GM20431 (cell line): ENCODE results near the gene LYPLAL1.
"Not testable (repeated sequence)": the region's sequence is repeated elsewhere in the genome, so short reads cannot be mapped to it uniquely, and the experiment has no call there.

Experiments used
- in situ Hi-C: fragments of 300-500 bp; cut with MseI, MboI; formaldehyde crosslinking; loops from one replicate; pipeline ENCODE4 v1.15.0; 2020; ENCODE audit warnings: low sequenced_read_pairs; ENCODE audit not compliant: unreplicated experiment

The LYPLAL1 gene

DNA sequence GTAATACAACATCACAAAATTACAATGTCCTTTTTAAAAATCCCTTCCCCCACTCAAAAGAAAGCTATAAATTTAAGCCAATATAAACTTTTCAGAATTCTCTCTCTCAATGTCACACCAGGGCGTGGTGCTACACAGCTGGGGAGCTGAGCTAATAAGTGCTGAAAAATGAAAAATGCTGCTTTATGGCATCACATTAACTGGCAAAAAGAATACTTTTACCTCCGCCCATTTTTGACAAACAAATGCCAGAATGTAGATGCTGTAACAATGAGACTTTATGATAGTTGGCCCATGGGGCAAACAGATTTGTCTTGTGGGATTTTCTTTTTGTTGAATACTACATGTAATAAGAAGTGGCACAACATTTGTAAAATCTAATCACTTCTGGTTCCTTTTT is 12.7 kb upstream of the LYPLAL1 start:
- in situ Hi-C loops = no loop called here

GRCh38 chr1:219161371-219161770 is 12.3 kb upstream of the LYPLAL1 start:
- in situ Hi-C loops = no loop called here

- in situ Hi-C loops = no loop called here
Measured at GRCh38 chr1:219163401-219163954, 10.2 kb upstream of the LYPLAL1 start.

DNA sequence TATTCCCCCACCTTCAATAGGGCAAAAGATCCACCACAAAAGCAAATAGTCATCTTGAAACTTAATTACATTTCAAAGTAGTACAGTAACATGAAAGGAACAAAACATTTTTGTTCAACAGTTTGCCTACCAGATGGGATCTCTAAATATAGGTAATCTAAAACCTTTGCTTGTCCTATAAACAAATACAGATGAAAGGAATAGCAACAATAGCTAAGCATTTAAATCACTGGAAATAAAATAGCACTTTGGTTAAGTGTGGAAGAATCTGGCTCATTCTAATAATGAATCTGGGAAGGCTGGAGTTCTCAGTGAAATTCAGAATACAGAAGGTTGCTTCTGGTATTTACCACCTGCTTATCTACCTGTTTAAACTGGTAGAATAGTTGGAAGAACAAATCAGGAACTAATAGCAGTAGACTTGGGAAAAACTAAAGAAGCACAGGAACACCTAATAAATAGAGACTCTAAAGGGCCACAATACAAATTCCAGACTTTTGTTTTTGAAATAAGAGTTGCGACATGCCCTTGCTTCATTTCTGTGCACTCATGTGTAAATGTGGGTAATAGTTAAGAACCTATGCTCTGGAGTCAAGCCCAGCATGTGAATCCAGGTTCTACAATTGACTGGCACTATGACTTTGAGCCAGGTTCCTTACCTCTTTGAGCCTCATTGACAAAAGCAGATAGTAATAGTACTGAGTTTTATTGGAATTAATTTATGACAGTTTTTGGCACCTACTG is 2.3 kb upstream of the LYPLAL1 start:
- in situ Hi-C loops = no loop called here

DNA sequence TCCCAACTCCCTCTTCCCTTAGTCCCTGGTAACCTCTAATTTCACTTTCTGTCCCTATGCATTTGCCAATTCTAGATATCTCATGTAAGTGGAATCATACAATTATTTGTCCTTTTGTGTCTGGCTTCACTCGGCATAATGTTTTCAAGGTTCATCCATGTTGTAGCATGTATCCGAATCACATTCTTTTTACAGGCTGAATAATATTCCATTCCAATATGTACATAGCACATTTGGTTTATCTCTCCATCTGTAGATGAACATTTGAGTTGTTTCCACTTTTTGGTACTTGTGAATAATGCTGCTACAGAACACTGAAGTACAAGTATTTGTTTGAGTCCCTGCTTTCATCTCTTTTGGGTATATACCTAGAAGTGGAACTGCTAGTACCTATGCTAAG is 857 bp upstream of the LYPLAL1 start:
- in situ Hi-C loops = no loop called here

DNA sequence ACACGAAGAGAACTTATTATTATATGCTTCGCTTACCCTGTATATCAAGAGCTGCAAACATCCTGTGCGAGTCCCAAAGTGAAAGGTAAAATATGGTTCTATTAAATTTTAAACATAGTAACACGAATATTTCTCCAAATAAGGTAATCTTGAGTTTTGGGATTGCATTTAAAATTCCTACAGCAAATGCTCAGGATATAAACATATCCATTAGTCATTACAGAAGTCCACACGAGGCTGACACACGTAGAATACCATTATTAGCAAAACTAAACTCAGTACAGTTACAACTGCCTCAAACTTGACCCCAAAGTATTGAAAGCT is 282 bp upstream of the LYPLAL1 start:
- in situ Hi-C loops = no loop called here

DNA sequence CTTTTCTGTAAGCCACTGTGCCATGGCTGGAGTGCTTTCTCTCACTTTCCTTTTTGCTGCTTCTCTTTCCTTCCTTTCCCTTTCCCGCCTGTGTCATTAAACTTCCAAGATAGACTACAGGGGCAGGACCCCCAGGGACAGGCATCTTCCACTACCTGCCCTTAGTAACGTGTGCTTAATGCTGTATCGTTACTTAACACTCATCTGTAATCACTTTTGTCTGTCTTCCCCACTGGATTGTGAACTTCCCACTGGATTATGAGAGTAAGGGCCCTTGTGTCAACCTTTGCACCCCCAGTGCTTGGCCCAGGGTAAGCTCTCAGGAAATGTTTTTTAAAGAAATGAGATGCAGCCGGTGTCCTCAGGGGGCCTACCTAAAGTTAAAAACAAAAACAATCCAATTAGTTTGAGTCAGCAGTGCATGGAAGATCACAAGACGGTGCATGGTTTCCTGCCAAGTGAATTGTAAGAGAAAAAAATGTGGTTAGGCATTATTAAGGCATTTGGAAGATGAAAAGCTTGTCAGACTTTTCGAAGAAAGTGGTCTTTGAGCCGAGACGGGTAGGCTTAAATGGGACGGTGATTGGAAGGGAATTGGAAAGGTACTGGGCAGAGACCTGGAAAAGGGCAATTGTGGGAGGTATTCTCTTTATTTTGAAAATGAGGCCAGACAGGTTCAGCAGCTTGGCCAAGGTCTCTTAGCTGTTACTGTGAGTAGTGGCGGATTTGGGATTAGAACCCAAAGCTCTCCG is 958 bp downstream of the LYPLAL1 start:
- in situ Hi-C loops = no loop called here

- in situ Hi-C loops = no loop called here
Measured at GRCh38 chr1:219175212-219175564, 1.5 kb downstream of the LYPLAL1 start.

GRCh38 chr1:219176168-219176567 is 2.5 kb downstream of the LYPLAL1 start:
- in situ Hi-C loops = no loop called here

DNA sequence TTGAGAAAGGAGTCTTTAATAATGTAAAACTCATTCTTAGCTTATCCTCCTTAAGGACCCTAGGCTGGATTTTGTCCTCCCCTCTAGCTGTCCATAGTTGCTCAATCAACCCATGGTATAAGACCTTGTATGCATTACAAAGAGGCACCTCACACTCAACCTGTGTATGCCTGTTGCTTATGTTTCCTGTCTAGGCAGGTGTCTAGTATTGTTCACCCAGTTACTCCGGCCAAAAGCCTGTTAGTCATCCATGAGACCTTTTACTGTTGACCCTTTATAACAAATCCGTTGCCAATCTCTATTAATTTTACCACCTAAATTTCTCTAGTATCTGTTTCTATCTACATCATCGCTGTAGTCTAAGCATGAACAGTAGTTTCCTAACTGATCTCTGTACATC is 3.7 kb downstream of the LYPLAL1 start:
- in situ Hi-C loops = no loop called here

GRCh38 chr1:219177940-219178339 is 4.3 kb downstream of the LYPLAL1 start:
- in situ Hi-C loops = no loop called here

DNA sequence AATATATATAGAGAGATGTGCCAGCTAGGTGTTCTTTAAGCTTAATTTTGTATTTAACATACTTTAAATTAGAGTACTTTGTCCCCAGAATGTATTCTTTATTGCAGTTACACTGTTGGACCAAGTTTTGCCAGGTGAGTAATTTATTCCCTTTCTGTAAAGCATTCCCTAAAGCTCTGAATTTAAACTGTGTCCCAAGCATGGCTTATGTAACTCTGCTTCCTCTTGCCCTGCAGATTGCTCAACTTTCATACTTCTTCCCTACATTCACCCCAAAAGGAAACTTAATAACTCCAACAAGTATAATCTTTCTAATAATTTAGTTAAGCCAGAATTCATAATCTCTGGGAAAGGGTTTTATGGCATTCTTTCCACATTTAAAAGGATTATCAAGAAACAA is 5.6 kb downstream of the LYPLAL1 start:
- in situ Hi-C loops = no loop called here

DNA sequence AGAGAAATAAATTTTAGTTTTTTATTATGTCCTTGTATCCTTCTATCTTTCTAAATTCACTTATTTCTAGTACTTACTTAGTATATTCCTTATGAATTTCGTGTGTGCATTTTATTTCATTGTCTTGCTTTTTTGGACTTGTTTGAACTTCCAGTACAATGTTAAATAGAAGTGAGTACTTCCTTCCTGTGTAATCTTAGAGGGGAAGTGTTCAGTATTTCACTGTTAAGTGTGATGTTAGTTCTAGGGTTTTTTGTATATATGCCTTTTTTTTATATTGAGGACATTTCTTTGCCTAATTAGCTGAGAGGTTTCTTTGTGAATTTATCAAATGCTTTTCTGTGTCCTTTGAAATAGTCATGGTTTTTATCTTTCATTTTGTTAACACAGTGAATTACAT is 10.7 kb downstream of the LYPLAL1 start:
- in situ Hi-C loops = no loop called here

DNA sequence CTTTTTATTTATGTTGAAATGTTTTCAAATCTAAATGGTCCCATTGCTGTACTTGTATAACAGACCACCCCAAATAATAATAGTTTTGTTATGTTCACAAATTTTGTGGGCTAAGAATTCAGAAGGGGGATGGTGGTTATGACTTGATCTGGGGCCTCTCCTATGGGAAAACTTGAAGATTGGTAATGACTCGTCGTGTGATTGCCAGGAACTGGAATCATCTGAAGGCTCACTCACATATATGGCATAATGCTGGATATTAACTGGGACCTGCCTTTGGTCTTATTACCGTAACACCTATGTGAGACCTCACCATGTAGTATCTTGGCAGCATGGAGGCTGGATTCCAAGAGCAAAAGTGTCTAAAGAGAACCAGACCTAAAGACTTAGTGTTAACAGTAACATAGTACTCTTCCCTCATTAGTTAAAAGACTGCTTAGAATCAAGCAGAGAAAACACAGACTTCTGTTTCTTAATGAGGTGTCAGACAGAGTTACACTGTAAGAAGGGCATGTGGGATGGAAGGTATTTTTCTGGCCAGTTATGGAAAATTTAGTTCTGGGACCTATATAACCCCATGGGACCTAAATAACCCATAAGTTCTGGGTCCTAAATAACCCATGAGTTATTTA is 11.9 kb downstream of the LYPLAL1 start:
- in situ Hi-C loops = no loop called here

DNA sequence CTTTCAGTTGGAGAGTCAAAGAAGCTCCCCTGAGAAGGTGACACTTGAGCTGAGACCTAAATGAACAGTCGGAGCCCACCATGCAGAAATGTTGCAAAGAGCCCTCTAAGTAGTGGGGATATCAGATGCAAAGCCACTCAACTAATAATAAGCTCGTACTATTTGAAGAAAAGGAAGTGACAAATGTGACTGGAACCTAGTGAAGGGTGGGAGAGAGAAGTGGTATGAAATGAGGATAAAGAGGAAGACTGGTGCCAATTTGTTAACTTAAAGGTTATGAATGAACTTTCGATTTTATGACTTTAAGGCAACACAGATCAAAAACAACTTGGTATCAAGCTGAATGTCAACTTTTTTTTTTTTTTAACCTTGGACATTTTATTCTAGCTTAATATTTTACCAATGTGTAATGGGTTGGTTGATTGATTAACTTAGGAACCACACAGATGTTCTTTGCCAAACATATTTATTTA is 14.7 kb downstream of the LYPLAL1 start:
- in situ Hi-C loops = no loop called here

DNA sequence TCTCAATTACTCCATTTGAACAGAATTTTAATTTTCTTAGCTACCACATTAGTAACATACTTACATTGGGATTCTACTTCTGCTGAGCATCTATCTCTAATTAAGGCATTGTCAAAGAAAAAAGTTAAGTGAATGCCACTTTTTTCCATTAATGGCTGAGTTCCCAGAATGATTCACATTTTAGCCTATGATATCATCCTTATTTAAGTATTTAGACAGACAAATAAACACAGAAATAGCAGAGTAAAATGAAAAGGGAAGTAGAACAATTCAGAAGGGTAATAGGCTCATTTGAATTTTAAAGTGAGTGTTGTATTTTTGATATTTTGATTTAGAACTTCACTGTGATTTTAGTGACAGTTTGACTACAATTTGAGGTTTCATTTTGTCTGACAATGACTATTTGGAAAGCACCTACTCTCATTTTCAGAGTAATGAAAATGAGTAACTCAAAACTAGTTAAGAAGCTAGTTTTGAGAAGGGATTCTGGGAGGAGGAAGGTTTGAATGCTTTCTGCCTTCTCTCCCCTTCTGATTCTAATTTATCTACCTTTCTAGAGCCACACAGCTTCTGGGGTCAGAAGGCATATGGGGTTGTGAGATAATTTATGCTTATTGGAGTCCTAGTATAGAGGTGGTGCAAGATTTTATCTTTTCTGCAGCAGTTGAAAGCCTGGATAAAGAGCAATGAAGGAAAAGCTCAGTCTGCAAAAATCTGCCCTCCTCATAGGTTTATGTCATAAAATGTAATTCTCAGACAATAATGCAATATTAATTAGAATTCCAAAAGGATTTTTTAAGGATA is 15.5 kb downstream of the LYPLAL1 start:
- in situ Hi-C loops = no loop called here

DNA sequence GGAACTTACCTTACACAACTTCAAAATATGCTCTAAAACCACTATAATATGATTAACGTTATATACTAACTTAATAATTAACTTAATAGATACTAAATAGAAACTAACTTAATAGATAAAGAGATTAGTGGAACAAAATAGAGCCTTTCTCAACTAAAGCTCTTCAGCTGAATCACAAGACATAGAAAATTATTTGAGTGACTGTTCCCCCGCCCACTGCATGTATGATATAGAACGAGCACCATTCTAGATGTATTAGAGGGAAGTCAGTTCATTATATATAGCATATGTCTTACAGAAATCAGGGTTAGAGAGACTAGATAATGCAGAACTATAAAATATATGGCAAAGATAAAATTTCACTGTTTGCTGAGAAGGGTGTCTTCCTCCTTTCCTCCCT is 16.3 kb downstream of the LYPLAL1 start:
- in situ Hi-C loops = no loop called here

GRCh38 chr1:219190605-219191004 is 16.9 kb downstream of the LYPLAL1 start:
- in situ Hi-C loops = no loop called here

GRCh38 chr1:219195833-219196232 is 22.2 kb downstream of the LYPLAL1 start:
- in situ Hi-C loops = not testable (repeated sequence)

GRCh38 chr1:219201656-219202055 is 28.0 kb downstream of the LYPLAL1 start:
- in situ Hi-C loops = no loop called here
